Kasumi-1 (cell line): Measurements from ENCODE around the gene HCRTR1.

Source experiments
- DNase-seq, 2 experiments: peaks; one replicate each; lab custom pipeline; 2025; lab: John Stamatoyannopoulos, UW

The HCRTR1 gene

GRCh38 chr1:31598980-31599379, 18.5 kb upstream of the HCRTR1 start:
- DNase-seq, result no peak

DNA sequence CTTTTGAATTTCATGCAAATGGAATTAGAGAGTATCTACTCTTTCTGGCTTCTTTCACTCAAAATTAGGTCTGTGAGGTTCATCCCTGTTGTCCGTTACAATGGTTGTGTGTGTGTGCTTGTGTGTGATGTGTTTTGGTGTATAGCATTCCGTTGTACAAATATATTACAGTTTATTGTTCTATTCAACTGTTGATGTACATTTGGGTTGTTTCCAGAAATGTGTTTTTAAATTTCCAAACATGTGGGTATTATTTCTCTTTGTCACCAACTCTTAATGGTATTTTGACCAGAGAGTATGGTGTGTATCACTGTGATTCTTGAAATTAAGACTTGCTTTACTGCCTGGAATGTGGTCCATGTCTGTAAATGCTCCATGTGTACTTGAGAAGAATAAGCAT, 16.8 kb upstream of the HCRTR1 start:
- DNase-seq, result no peak

DNA sequence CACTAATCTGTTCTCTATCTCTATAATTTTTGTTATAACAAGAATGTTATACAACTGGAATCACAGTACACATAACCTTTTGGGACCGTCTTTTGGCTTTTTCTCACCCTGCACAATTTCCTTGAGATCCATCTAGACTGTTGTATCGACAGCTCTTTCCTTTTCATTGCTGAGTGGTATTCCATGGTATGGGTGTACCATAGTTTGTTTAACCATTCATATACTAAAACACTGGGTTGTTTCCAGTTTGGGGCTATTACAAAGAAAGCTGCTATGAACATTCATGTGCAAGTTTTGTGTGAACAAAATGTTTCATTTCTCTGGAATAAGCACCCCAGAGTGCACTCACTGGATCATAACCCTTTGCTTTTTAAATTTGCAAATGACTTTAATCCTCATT, 15.4 kb upstream of the HCRTR1 start:
- DNase-seq, result no peak

- no peak for DNase-seq
These were observed 11.5 kb upstream of the HCRTR1 start for GRCh38 chr1:31605908-31606427.

GRCh38 chr1:31607360-31607759, 10.1 kb upstream of the HCRTR1 start:
- DNase-seq, result no peak

- no peak for DNase-seq
These were observed 7.9 kb upstream of the HCRTR1 start for GRCh38 chr1:31609514-31610118.

- no peak for DNase-seq
These were observed 3.0 kb upstream of the HCRTR1 start for GRCh38 chr1:31614414-31615005.

DNA sequence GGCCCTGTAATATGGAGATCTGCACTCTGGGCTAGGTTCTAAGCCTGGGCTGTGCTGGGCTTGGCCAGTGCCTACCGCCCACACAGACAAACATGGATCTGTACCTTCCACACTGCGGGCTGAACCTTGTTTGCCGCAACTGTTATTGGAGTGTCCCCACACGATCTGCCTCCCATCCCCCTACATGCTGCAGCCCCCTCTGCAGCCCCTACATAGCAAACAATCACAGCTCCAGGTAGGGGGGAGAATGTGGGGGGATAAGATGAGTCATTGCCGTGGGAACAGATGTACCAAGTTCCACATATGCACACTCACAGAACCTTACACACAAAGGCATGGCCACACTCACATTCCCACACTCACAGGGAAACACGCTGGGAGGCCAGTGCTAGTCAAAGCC, 2.1 kb upstream of the HCRTR1 start:
- DNase-seq, result no peak

- DNase-seq, result no peak
These were observed 1.6 kb upstream of the HCRTR1 start for GRCh38 chr1:31615939-31616338.

- peak; percentile 38 to 48 for DNase-seq
These were observed 642 bp downstream of the HCRTR1 start for GRCh38 chr1:31617916-31618746.

- DNase-seq, result no peak
These were observed 1.7 kb downstream of the HCRTR1 start for GRCh38 chr1:31618916-31619846.

- no peak for DNase-seq
These were observed 3.4 kb downstream of the HCRTR1 start for GRCh38 chr1:31620631-31621497.

- DNase-seq, result no peak
These were observed 4.0 kb downstream of the HCRTR1 start for GRCh38 chr1:31621498-31621820.

GRCh38 chr1:31621847-31622730, 4.6 kb downstream of the HCRTR1 start:
- no peak for DNase-seq

DNA sequence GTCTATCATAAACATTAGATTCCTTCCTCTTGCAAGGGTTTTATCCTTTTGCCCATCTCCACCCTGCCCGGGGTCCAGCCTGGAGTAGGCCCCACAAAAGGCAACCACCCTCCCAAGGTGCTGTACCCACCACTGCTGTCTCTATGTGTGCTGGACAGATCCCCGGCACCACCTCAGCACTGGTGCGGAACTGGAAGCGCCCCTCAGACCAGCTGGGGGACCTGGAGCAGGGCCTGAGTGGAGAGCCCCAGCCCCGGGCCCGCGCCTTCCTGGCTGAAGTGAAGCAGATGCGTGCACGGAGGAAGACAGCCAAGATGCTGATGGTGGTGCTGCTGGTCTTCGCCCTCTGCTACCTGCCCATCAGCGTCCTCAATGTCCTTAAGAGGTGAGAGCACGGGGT, 5.9 kb downstream of the HCRTR1 start:
- no peak for DNase-seq

- no peak for DNase-seq
These were observed 6.8 kb downstream of the HCRTR1 start for GRCh38 chr1:31624309-31624708.

GRCh38 chr1:31624731-31625514, 7.4 kb downstream of the HCRTR1 start:
- no peak for DNase-seq

DNA sequence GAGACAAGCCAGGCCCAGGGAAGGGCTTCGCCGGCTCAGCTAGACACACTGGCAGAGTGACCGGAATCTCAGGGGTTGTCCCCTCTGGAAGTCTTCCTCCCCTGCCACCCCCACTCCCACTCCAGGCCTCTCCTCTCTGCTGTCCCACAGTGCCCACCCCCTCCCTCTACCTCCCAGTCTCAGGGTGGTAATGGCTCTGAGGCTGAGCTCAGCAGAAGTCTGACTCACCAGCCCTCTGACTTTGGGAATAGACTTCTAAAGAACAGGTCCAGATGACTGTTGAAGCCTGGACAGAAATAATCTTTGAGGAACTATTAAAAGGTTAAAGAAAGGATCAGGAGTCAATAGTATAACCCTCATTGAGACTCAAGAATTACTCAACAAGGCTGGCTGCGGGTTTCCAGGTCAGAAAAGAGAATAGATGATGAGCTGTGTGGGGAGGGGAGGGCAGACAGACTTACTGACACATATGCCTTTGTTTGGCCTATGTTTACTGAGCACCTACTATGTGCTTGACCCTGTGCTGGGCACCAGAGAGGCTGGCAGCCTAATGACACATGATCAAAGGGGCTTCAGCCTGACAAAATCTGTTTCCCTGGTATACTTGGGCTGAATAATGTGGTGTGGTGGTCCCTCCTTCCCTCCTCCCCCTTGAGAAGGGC, 8.2 kb downstream of the HCRTR1 start:
- DNase-seq, result no peak
